Stimulated activated CD4-positive, alpha-beta T cell treated with anti-CD3 and anti-CD28 coated beads, Interleukin-4, amount 100 ng/mL, for 4 hours (primary cell): ENCODE measurements around the gene FOXN1.

Experiments
- DNase-seq, 2 experiments: peaks; one replicate each; pipeline ENCODE4 v3.0.0-alpha.2; 2020

The FOXN1 gene

DNA sequence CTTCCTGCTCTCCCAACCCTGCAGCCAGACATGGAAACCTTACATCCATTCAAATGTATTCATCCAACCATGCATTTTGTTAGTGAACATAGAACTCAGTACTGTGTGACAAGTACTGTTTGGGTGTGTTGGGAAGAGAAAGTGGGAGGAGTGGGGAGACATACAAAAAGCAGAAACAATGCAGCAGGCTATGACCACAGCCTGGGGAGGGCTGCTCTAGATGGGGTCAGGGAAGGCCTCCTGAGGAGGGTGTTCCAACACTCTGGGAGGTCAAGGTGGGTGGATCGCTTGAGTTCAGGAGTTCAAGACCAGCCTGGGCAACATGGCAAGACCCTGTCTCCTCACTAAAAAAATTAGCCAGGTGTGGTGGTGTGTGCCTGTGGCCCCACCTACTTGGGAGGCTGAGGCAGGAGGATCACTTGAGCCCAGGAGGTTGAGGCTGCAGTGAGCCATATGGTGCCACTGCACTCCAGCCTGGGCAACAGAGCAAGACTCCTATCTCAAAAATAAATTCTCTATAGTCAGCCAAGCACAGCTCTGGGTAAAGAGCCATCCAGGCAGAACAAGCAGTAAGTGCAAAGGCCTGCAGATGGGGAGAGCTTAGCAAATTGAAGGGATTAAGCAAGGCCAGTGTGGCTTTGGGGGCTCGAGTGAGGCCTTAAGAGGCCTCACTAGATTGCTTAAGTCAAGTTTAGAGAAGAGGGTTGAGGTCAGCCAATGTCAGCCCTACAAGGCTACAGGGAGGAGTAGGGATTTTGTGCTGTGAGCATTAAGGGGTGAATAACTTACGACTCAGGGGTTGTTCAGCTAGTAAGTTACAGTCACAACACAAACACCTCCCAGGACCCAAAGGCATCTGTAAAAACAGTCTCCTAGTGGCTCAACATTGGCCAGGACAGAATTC lies 27.2 kb upstream of the FOXN1 start:
- no peak for DNase-seq

DNA sequence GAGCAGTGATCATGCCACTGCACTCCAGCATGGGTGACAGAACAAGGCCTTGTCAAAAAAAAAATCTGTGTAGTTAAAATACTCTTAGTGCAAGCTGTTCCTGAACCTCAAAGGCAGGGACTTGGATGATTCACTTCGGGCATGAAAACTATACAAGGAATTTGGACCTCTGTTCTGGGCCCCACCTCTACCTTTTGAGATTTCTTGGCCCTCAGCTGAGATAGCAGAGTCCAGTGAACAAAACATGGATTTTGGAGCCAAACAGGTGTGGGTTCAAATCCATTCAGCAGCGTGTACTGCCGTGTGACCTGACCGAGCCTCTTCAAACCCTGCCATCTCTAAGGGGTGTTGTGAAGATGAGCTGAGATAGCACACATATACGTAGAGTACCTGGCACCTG lies 25.9 kb upstream of the FOXN1 start:
- DNase-seq, result no peak

DNA sequence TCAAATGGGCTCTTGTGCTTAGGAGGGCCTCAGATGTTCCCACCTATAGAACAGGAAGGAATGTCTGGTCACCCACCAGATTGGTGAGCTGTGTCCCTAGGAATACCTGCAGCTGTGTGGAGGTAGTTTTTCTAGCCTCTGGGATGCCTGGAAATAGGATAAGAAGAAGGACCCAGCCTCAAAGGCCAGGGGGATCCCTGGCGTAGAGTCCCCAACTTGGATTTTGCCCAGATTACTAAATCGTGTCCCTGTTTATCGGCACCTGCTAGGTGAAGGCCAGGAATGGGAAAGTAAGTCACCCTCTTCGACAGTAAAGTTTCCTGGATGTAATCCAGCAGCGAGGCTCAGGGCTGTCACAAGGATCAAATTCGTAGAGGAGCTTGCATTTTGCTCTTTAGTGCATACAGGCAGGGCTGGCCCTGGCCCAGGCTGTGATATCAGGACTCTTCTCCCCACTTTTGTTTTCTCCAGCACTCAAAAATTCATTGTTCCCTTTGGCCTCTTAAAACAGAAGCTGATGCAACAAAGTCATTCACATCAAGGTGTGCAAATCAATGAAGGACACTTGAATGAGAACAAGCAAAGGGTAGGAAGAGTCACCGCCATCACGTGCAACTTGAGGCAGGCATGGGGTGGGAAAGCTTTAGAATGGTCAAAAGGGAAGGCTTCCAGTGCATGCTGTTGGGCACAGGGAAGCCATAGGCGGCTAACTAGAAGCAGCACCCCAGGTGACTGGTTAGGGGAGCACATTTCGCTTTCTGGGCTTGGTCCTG lies 25.2 kb upstream of the FOXN1 start:
- DNase-seq, result no peak

DNA sequence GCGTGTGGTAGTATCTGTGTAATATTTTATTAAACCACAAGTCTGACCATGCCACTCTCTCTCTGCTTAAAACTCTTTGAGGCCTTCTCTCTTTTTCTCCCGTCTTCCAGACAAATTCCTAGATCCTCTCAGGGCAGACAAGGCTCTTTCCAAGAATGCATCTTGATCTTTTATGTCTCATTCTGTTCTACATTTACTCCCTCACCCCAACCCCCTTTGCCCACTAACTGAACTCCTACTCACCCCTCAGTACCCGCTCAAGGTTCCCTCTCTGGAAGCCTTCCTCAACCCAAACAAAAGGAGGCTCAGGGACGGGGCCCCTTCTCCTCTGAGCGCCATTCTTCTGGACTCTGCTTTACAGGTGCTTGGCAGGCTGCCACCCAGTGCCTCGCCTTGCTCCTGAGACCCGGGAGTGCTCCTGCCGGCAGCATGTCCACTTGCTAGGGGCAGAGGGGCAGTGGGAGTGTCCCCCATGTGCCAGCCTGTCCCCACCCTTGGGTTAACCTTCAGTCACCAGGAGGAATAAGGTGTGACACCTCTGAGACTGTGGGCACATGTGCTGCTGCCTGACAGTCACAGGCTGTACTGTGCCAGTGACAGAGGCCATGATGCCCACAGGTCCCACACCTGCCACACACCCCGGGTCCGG lies 23.5 kb upstream of the FOXN1 start:
- DNase-seq, result no peak

DNA sequence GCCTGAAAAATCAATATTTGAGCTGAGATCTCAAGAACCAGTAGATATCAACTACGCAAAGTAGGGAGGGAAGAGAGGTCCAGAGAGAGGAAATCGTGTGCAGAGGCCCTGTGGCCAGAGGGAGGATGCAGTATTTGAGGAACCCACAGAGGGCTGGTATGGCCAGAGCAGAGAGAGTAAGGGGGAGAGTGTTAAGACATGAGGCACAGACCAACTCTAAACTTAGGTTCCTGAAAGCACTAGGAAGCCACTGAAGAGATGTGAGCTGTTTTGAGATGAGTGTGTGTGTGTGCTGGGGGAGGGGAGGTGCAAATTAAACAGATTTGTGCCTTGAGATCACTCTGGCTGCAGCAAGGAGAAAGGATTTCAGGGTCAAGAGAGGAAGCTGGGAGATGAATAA lies 21.9 kb upstream of the FOXN1 start:
- DNase-seq, result no peak

DNA sequence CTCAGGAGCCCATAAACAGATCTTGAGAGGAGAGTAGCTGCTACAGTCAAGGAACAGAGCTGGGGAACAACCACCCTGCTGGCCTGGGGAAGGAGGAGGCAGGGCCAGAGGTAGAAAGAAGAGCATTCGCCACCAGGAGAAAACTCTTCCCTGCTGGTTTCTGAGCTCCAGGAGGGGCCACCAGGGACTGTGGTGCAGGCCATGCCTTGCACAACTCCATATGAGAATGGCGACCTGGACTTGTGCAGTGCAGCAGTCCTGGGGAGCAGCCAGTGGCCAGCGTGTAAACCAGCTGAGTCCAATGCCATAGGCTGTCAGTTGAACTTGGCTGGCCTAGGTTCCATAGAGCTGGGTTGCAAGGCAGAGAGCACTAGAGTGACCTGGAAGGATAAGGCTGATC lies 21.1 kb upstream of the FOXN1 start:
- DNase-seq, result no peak

DNA sequence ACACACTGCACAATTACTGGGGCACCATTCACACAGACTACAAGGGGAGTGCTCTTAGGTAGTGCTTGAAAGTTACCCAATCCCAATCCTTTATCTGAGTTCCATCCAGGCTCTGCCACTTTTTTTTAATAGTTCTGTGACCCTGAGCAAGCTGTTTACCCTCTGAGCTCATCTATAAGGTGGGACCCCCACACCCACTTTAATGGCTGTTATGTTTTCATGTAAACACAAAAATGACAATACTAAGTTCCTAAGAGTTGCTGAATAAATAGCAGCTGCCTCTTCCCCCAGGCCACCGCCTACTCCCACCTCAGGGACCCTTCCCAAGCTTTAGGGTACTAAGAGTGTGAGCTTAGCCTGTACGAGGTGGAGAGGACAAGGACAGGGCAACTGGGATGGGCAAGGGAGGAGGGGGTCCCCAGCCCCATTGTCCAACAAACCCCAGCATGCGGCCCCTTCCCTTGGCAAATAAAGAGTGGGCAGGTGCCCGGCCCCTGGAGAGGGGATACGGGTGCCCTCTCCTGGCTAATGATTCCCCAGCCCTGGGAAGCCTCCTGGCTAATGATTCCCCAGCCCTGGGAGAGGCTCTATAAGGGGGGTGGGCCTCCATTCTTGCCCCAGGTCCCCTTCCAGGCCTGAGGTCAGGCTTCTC lies 18.1 kb upstream of the FOXN1 start:
- DNase-seq, result no peak

DNA sequence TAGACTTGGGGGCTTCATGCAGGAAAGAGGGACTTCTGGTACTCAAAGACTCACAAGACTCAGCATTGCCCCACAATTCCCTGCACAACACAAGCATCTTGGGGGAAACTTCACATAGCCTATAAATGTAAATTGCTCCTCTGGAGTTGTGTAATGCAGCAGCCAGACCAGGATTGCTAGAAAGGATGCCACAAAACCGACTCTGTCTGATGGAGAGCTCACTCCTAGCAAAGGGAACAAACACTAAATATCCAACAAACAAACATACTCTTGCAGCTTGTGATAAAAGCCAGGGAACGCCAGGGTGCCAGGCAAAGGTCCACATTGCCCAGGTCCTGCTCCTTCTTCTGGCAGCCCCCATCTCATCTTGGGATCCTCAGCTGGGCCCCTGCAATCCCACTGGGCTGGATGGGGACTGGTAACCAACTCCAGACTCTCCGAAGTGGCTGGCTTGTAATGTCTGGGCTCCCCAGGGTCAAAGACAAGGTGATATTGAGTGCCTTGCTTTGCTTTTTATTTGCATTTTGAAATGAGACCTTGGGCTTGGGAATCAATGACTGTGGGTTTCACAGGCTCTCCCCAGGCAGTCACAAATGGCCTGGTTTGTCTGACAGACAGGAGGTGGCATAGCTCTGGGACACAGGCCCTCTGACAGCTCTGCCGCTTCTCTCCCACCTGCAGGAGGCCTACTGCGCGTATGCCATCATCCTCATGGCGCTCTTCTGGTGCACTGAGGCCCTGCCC lies 17.4 kb upstream of the FOXN1 start:
- DNase-seq, result no peak

DNA sequence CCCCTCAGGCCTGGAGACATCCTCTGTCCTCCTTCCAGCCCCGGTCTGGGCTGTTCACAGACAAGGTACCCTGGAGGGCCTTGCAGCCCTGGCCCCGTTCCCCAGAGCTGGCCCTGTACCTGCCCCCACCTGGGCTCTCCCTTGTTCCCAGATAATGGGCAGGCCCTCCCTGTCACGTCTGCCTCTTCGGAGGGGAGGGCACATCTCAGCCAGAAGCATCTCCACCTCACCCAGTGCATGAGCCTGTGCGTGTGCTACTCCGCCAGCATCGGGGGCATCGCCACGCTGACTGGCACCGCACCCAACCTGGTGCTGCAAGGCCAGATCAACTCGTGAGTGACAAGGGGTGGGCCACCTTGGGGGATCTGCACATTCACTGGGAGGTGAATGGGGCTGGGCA lies 14.9 kb upstream of the FOXN1 start:
- DNase-seq, result no peak

DNA sequence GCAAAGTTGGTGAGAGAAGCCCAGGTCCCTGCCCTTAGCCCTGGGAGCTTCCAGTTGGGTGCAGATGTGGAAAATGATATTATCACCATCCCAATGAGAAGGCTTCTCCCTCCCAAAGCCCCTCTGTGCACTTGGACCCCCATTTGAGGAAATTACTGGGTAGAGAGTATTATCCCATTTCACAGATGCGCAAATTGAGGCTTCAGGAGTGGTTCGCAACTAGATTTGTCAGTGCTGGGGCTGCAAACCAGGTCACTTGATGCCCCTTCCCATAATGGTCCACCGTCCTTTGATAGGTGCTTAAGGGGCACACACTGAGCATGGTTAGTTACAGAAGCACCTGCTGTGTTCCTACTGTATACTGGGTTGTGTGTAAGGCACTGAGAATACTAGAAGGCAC lies 14.3 kb upstream of the FOXN1 start:
- no peak for DNase-seq

DNA sequence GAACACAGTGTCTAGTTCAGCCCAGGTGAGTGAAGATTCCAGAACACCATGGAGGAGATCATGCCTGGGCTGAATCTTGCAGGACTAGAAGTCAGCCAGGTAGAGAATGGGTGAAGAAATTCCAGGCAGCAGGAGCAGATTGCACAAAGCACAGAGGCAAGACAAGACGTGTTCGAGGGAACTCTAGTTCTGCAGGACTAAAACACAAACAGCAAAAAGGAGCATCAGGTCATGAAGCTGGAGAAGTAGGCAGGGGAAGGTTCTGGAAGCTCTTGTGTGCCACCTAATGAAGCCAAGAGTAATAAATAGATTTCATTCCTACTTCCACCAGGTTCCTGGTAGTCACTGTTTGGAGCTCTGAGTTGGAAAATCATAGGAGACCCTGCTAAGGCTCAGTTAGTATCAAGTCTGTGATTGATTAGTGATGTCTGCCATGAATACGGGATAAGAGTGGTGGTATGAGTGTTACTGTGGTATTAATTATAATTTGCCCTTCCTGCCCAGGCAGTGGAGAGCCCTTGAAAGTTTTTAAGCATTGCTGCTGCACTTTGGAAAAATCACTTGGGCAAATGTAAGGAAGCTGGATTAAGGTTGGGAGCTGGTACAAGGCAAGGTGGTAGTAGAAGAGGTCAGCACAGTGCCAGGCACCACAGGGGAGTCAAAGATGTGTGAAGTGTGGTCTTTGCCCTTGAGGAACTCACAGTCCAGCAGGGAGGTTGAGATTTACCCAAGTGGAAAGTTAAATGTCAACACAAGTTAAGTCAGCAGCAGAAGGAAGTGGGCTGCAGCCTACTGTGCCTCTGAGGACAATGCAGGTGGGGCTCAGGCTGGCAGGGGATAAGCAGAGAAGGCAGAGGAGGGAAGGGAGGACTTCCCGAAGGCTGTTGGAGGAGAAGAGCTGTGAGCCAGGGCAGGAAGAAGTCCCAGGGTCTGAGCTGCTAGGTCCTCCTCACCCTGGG lies 13.5 kb upstream of the FOXN1 start:
- no peak for DNase-seq

DNA sequence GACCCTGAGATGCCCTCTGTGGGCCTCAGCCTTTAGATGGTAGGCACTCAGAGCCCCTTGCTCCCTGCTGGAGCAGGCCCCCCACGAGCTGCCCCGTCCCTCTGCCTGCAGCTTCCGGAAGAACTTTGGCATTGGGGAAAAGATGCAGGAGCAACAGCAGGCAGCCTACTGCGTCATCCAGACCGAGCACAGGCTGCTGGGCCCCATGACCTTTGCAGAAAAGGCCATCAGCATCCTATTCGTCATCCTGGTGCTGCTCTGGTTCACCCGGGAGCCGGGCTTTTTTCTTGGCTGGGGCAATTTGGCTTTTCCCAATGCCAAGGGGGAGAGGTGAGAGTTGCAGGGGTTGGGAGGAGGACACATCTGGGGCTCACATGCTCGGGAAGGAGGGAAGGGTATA lies 12.7 kb upstream of the FOXN1 start:
- DNase-seq, result no peak

DNA sequence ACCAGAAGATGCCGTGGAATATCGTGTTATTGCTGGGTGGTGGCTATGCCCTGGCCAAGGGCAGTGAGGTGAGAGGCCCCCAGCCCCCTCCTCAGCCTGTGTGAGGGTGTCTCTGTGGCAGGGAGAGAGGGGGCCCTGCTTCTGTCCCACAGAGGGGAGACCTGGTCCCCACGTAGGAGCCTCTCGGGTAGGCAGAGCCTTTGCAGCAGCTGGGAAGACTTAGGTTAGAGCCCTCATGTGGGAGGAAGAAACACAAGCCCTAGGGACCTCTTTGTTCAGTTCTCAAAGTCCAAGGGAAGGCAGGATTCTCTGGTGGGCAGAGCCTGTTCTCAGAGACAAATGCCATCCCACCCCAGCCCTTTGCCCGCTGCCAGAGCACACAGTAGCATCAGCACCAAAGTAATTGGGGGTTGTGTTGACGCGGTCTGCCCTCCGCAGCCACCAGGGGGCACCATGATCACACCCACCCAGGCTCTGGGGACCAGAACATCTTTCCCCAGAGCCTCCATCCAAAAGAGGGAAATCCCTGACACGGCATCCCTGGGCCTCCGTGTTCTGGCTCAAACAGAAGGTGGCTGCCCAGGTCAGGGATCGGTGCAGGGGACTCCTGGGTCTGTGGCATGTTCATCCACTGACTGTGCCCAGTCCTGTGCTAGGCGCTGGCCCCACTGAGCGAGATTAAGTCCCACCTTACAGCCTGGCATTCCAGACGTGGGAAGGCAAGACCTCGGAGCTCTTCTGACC lies 11.5 kb upstream of the FOXN1 start:
- peak; percentile 68 to 80 for DNase-seq

DNA sequence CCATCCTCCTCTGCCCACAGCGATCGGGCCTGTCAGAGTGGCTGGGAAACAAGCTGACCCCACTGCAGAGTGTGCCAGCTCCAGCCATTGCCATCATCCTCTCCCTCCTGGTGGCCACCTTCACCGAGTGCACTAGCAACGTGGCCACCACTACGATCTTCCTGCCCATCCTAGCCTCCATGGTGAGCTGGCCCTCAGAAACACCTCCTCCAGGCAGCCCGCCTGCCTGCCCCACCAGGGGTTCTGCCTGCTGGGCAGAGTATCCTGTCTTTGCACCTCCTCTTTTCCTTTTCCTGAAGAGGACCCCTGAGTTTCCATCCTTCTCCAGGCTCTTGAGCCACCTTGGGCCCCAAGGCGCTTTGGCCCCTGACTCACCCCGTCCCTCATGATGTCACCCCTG lies 10.5 kb upstream of the FOXN1 start:
- no peak for DNase-seq

DNA sequence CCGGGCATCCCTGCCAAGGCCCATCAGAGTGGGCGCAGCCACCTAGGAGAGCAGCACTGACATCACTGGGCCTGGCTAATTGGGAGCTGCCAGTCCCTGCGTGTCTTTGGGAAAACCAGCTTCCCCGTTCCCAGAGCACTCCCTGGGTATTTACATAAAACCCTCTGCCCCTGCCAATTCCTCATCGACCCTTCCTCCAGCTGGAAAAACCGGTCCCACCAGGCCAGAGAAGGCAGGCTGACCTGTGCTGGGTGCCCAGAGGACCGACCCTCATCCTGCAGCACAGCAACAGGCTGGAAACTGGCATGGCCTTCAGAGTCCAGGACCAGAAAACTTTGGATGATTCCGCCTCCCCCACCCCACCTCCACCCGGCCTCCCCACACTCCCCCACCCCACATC lies 8.2 kb upstream of the FOXN1 start:
- no peak for DNase-seq

DNA sequence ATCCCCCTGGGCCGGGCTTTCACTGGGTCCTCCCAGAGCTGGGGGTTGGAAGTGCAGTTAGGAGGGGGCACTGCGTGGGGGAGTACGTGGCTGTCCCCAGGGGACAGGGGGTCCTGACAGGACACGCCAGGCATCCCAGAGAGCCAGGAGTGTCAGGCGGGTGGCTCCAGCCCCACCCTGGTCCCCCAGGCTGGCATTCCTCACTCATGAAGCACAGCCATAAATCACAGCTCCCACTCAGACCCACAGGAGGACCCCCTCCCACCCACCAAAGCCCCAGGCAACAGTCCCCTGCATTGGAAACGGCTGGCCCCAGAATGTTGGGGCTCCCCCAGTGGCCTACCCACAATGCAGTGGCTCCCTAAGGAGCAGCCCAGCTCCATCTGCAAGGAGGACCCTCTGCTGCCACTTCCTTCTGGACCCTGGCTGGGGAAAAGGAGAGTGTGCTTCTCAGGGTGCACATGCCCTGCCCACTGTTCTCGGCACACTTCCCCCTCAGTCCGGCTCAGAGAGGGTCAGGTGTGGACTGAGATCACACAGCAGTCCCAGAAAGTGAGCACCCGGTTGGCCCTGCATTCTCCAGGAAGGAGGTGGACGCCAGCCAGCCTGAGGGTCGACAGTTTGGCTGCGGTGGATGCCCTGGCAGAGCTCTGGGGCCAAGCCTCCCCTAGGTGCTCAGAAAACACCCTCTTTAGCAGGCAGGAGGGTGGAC lies 7.3 kb upstream of the FOXN1 start:
- DNase-seq, result no peak

DNA sequence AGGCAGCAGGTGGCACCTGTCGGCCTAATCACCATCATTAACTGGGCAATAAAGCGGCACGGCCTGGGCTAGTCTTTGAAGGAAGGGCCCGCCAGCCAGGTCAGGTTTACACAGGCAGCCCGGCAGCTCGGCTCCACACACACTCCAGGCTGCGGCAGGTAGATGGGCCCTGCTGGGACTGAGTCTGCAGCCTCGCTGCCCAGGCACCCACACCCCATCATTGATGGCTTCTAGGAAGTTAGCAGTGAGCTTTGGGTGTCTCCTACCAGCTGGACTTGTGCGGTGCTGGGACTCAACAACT lies 6.8 kb upstream of the FOXN1 start:
- DNase-seq, result no peak

DNA sequence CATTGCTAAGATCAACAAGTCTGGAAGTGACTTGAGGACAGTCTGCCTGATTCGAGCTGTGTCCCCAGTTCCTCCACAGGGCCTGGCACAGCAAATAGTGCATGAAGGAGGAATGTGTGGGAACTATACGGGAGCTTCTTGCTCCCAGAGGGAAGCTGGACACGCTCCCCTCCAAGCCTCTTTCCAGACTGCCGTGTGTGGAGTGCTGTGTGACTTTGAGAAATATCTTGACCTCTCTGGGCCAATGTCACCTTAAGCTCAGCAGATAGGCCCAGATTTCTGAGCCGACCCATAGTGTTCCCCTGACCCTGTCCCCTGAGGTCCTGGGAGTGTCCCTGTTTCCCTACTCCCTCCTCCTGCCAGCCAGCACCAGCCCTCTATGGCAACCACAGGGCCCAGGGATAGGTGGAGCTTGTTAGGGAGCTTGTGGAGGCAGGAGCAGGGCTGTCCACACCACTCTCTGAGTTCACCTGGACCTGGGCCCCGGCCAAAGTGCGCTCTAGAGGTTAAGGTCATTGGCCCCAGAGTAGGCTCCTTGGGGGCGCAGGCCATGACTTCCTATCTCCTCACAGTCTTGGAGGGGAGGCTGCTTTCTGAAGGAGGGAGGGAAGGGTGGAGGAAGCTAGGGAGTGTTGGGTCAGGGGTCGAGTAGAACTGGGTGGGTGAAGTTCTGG lies 6.3 kb upstream of the FOXN1 start:
- no peak for DNase-seq

DNA sequence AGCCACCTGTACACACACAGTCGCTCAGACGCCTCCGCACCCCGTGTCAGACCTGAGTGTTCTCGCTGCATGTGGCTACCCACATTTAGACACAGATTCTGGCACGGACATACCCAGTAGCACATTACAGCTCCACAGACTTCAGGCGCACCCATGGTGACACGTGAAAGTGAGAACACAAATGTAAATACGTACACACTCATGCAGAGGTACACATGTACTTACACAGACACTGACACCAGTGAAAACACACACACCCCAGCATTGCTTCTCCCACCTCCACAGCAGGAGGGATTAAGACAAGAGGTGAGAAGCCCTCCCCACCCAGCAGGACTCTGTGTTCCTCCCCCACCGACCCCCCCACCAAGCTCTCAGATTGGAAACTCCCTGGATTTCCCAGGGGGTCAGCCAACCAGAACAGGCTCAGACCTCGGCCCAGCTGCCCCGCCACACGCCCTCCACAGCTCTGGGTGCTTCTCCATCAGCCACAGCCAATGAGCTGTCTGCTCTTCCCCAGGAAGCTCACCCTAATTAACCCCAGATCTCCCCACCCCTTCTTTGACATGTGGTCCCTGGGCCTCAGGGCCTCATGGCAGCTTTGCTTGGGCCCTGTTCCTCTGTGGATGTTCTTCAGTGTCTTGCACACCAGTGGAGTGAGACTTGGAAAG lies 5.3 kb upstream of the FOXN1 start:
- no peak for DNase-seq
